Inflammatory macrophage (primary cell): ENCODE data around the gene TSPAN33.
"Not testable (repeated sequence)": the region's sequence is repeated elsewhere in the genome, so short reads cannot be mapped to it uniquely, and the experiment has no call there.

ENCODE experiments used
- DNase-seq, 2 donors: peaks; one replicate each; pipeline ENCODE4 v3.0.0-alpha.2; 2020 to 2022

TSPAN33 gene

DNA sequence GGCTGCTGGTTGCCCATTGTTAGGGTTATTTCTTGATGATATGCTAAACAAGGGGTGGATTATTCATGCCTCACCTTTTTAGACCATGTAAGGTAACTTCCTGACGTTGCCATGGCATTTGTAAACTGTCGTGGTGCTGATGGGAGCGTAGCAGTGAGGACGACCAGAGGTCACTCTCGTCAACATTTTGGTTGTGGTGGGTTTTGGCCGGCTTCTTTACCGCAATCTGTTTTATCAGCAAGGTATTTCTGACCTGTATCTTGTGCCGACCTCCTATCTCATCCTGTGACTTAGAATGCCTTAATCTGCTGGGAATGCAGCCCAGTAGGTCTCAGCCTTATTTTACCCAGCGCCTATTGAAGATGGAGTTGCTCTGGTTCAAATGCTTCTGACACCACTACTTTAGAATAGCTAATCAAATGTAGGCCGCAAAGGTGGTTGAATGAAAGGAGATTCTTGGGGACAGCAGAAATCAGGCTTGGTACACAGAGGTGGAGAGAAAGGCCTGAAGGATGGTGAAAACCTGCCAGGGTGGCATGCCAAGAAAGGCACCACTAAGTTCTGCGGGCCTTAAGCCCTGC is 26.0 kb downstream of the TSPAN33 start:
- DNase-seq = no peak

- DNase-seq = not testable (repeated sequence)
Observed at GRCh38 chr7:129173861-129174260, 29.4 kb downstream of the TSPAN33 start.

DNA sequence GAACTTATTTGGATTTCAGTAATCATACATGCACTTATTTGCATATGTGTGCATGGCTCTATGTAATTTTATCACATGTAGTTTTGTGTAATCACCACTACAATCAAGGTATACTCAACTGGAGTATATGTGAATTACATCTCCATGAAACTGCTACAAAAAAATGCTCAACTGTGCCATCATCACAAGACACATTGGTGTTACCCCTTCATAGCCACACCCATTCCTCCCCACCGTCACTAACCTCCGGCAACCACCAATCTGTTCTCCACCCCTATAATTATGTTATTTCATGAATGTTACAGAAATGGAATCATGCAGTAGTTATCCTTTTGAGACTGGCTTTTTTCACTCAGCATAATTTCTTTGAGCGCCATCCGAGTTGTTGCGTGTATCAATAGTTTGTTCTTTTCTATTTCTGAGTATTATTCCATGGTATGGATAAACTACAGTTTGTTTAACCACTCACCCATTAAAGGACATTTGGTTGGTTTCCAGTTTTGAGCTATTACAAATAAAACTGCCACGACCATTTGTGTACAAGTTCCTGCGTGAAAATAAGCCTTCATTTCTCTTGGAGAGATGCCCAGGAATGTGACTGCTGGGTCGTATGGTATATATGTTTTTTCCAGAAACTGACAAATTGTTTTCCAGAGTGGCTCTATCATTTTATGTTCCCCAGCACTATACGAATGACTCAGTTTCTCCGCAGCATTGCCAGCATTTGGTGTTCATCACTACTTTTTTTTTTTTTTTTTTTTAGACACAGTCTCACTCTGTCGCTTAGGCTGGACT is 32.6 kb downstream of the TSPAN33 start:
- DNase-seq = no peak

- DNase-seq = no peak
Observed at GRCh38 chr7:129184981-129185670, 40.6 kb downstream of the TSPAN33 start.

GRCh38 chr7:129186749-129187260 is 42.3 kb downstream of the TSPAN33 start:
- no peak for DNase-seq

DNA sequence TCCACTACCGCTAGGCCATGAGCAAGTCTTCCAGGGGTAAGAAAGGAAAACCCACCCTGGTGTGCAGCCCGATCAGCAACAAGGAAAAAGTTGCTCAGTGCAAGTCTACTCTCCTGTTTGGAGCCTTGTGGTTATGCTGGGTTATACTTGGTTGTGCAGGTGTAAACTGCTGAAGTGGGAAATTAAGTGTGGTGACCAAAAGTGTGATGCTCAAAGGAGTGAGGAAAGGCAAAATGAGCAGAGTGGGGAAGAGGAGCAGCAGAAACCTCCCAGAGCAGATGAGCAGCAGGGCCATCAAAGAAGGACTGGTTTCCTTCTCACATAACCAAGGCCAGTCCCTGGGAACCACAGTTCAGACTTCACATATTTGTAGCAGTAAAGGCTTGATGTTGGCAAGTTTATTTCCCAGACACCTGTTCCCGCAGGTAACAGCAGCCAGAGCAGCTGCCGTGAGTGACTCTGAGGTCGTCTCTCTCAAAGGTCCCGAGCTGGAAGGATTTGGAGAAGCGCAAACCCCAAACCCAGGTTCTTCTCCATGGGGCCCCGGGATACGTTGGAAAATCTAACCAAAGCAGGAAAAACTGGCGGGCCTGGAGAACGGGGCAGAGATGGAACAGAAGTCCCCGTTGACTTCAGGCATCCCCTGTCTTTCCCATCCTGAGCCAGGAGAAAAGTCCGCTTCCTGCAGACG is 43.3 kb downstream of the TSPAN33 start:
- DNase-seq = no peak

DNA sequence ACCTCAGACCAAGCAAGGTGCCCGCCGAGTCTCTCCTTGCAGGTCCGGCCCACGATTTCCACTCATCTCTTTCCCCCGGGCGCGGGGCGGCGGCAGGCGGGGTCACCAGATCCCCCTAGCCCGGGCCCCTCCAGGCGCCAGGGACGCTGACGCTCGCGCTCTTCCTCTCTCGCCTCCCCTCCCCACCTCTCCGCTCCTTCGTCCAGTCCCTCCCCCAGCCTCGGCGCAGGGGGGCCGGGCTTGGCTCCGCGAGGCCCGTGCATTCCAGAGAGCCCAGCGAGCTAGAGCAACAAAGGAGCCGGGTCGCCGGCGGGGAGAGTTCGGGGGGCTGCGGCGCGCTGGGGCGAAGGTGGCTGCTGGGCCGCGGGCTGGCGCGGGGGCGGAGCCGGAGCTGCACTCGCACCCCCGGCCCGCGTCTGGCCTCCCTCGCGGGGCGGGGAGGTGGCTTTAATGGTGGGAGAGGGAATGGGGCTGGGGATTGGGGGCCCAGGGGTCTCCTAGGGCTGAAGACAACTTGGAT is 43.9 kb downstream of the TSPAN33 start, which contains the start of gene SMO:
SMO (plus strand) TSS at position 262 of the 520 bp plus-strand sequence. CDS start 519 bp downstream, outside the sequence.
- no peak for DNase-seq

GRCh38 chr7:129188892-129189660 is 44.6 kb downstream of the TSPAN33 start:
- DNase-seq = peak in 1 of 2 donors; percentile 29

GRCh38 chr7:129189661-129190310 is 45.3 kb downstream of the TSPAN33 start:
- no peak for DNase-seq

DNA sequence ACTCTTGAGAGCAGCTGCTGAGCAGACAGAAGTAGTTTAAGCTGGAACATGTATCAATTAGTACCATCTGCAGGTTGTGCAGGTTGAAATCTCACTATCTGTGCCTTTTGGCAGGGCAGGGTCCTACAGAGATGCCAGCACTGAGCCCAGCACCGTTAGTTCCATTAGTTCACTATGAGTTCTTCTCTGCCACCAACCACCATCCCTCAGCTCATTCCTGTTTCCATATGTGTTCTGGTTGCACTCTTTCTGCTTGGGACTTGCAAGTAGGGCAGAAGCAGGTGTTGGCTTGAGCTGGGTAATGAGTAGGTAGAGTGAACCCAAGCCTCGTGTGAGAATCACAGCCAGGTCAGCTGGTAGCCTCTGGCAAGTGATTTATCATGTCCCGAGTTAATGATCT is 46.8 kb downstream of the TSPAN33 start:
- DNase-seq = no peak

DNA sequence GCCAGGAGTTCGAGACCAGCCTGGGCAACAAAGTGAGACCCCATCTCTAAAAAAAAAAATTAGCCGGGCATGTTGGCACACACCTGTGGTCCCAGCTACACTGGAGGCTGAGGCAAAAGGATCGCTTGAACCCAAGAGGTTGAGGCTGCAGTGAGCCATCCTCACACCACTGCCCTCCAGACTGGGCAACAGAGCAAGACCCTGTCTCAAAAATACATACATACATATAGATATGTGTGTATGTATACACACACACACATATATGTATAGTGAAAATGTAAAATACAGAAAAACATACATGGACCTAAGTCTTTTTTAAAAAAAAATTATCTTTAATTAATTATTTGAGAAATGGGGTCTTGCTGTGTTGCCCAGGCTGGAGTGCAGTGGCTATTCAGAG is 49.4 kb downstream of the TSPAN33 start:
- no peak for DNase-seq

DNA sequence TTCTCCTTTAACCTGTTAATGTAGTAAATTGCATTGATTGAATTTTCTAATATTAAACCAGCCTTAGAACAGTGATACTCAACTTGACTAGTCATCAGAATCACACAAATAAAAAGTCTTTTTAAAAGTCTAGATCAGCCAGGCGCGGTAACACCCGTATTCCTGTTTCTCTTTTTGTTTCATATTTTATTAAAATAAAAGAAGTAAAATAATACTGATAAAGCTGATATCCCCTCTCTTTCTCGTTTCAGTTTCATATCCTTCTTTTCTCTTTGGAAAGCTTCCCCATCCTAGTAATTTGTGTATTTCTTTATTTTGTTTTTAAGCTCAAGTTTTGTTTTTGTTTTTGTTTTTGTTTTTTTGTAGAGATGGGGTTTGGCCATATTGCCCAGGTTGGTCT is 53.3 kb downstream of the TSPAN33 start:
- peak in 1 of 2 donors; percentile 25 for DNase-seq

GRCh38 chr7:129199406-129199805 is 54.9 kb downstream of the TSPAN33 start:
- no peak for DNase-seq

GRCh38 chr7:129202058-129202777 is 57.7 kb downstream of the TSPAN33 start:
- peak; percentile 50 to 67 for DNase-seq

- DNase-seq = no peak
Observed at GRCh38 chr7:129203050-129203741, 58.7 kb downstream of the TSPAN33 start.

- DNase-seq = no peak
Observed at GRCh38 chr7:129205126-129205818, 60.8 kb downstream of the TSPAN33 start.

- peak; percentile 28 to 56 for DNase-seq
Observed at GRCh38 chr7:129205987-129206785, 61.7 kb downstream of the TSPAN33 start.

DNA sequence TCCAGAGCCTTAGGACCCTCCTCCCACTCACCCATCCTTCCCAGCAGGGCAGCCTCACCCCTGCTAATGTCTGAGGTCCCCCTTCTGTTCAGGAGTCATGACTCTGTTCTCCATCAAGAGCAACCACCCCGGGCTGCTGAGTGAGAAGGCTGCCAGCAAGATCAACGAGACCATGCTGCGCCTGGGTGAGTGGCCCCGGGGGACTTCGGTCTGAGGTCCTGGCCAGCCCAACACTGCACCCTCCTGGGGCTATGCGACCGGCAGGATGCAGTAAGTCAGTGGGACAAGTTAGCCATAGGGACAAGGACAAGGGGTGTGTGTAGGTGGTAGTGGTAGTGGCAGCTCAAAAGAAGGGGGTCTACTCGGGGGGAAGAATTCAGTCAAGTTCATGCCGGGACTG is 64.2 kb downstream of the TSPAN33 start:
- DNase-seq = no peak
